ENCODE data around the gene MAPRE2. TPM values are rescaled to one million over a fixed set of nuclear protein-coding genes. Genes with fewer than 3 reads are reported as not detected.
"Not testable (repeated sequence)": the region's sequence is repeated elsewhere in the genome, so short reads cannot be mapped to it uniquely, and the experiment has no call there.

Gene MAPRE2
- total RNA-seq, 4 donors from 2014 or later = 22.2 to 32.2 (median 24.5) TPM

DNA sequence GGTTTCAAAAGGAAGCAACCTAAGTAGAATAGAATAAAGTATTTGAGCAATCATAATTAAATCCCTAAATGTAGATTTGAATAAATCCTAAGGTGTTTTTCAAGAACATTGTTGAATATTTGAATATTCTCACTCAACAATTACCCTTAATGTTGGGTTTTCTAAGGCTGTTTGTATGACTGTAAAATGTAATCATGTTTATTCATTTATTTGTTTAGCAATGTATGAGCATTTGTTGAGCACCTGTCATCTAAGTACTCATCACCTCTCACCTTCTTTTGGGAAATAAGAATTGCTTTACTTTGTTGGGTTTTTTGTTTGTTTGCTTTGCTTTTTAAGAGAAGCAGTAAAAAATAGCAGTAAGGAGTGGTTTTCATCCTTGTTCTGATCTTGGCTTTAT, 66.0 kb downstream of the MAPRE2 start:
- Histone ChIP-seq H3K27ac (replicated peaks in 1 of 4) (no peak overlapping the region), H3K9me3 (peaks cover 0 to 2% (median 0%) of the 10 kb centered on the region in 4 donors), H3K36me3 (peaks cover 0 to 11% (median 2%) of the 10 kb centered on the region in 4 donors), H3K4me3 (no peak overlapping the region), H3K4me1 (peaks cover 0 to 11% (median 0%) of the 10 kb centered on the region in 4 donors), H3K27me3 (no peaks in the 10 kb centered on the region)
- DNase-seq (ENCODE audit: extremely low spot score) = no peak
- intact Hi-C loops (cut with DNase I) = no loop called here
- TF ChIP-seq POLR2A (IDR thresholded peaks at IDR 0.05; ENCODE audit: low read depth) (no peak), EP300 (IDR thresholded peaks at IDR 0.05) (no peak), POLR2AphosphoS5 (IDR thresholded peaks at IDR 0.05) (no peak)
- TF ChIP-seq, protein P1, sequence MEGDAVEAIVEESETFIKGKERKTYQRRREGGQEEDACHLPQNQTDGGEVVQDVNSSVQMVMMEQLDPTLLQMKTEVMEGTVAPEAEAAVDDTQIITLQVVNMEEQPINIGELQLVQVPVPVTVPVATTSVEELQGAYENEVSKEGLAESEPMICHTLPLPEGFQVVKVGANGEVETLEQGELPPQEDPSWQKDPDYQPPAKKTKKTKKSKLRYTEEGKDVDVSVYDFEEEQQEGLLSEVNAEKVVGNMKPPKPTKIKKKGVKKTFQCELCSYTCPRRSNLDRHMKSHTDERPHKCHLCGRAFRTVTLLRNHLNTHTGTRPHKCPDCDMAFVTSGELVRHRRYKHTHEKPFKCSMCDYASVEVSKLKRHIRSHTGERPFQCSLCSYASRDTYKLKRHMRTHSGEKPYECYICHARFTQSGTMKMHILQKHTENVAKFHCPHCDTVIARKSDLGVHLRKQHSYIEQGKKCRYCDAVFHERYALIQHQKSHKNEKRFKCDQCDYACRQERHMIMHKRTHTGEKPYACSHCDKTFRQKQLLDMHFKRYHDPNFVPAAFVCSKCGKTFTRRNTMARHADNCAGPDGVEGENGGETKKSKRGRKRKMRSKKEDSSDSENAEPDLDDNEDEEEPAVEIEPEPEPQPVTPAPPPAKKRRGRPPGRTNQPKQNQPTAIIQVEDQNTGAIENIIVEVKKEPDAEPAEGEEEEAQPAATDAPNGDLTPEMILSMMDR (IDR thresholded peaks at IDR 0.05) = no peak

DNA sequence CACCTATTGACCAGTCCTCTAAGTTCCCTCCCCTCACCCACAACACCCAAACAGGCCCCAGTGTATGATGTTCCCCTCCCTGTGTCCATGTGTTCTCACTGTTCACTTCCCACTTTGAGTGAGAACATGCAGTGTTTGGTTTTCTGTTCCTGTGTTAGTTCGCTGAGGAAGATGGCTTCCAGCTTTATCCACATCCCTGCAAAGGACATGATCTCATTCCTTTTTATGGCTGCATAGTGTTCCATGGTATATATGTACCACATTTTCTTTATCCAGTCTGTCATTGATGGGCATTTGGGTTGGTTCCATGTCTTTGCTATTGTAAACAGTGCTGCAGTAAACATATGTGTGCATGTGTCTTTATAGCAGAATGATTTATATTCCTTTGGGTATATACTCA, 66.9 kb downstream of the MAPRE2 start:
- intact Hi-C loops (cut with DNase I) = not testable (repeated sequence)
- WGBS = 100% methylated on average over 1 of the region's 1 CpG

DNA sequence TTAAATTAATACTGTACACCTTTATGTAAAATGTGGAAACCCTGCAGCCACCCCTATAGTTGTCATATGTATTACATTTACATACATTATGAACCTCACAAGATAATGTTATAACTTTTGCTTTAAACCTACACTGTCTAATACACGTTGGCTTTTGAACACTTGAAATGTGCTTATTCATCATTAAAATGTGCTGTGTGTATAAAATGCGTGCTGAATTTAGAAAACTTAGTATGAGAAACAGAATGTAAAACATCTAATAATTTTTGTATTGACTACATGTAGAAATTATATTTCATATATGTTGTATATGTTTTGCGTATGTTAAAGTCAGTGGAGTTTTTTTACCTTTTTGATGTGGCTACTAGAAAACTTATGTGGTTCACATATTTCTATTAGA, 68.8 kb downstream of the MAPRE2 start:
- H3K9me3 ChIP-seq = peaks cover 0 to 2% (median 0%) of the 10 kb centered on the region in 4 donors
- H3K4me1 ChIP-seq = peaks cover 0 to 3% (median 0%) of the 10 kb centered on the region in 4 donors
- H3K27ac ChIP-seq (replicated peaks in 1 of 4) = no peak overlapping the region
- no peak overlapping the region for H3K4me3 ChIP-seq
- DNase-seq (ENCODE audit: extremely low spot score) = no peak
- no peaks in the 10 kb centered on the region for H3K27me3 ChIP-seq
- no peaks in the 10 kb centered on the region for H3K36me3 ChIP-seq
- TF ChIP-seq EP300 (IDR thresholded peaks at IDR 0.05) (no peak), POLR2AphosphoS5 (IDR thresholded peaks at IDR 0.05) (no peak), POLR2A (IDR thresholded peaks at IDR 0.05; ENCODE audit: low read depth) (no peak)
- TF ChIP-seq, protein P1 (IDR thresholded peaks at IDR 0.05) = no peak
- intact Hi-C loops (cut with DNase I) = no loop called here
- WGBS = 87% methylated on average over 3 of the region's 3 CpGs

More for the DNA sequence above, 66.9 kb downstream of the MAPRE2 start:
- H3K36me3 ChIP-seq; H3K4me1 ChIP-seq; H3K9me3 ChIP-seq; H3K27ac ChIP-seq (replicated peaks in 1 of 4); H3K4me3 ChIP-seq; DNase-seq (ENCODE audit: extremely low spot score); H3K27me3 ChIP-seq: not testable (repeated sequence)

DNA sequence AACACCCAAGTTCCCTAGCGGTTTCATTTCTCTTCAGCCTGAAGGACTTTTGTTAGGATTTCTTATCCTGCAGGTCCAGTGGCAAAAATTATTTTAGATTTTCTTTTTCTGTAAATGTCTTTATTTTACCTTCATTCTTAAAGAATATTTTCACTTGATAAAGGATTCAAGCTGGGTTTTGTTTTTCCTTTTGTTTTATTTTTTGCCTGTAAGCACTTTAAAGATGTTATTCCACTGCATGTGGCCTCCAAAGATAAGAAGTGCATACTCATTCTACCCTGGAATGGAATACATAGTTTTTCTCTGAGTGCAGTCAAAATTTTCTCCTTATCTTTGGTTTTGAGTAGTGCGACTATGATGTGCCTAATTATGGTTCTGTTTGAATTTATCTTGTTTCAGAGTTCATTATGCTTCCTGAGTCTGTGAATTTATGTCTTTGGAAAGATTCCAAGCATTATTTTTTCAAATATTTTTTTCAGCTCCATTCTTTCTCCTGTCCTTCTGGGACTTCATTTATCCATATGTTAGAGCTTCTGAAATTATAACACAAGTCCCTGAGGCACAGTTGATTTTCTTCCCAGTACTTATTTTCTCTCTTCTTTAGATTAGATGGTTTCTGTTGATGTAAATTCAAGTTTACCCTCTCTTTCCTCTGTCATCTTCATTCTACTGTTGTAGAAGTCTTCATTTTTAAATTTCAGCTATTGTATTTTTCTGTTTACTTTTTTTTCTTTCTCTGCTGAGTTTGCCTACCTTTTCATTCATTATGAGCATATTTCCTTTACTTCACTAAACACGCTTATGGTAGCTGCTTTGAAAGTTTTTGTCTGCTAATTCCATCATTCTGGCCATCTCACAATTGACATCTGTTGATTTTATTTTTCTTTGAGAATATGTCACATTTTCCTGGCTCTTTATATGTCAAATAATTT, 69.6 kb downstream of the MAPRE2 start:
- peaks cover 0 to 2% (median 0%) of the 10 kb centered on the region in 4 donors for H3K4me1 ChIP-seq
- intact Hi-C loops (cut with DNase I) = no loop called here
- DNase-seq (ENCODE audit: extremely low spot score) = no peak
- H3K27ac ChIP-seq (replicated peaks in 1 of 4) = no peak overlapping the region
- TF ChIP-seq EP300 (IDR thresholded peaks at IDR 0.05) = no peak
- TF ChIP-seq, protein P1 (IDR thresholded peaks at IDR 0.05) = no peak
- TF ChIP-seq POLR2A (IDR thresholded peaks at IDR 0.05; ENCODE audit: low read depth) = no peak
- TF ChIP-seq POLR2AphosphoS5 (IDR thresholded peaks at IDR 0.05) = no peak
- no peaks in the 10 kb centered on the region for H3K27me3 ChIP-seq
- no peaks in the 10 kb centered on the region for H3K36me3 ChIP-seq
- 88% methylated on average over 3 of the region's 3 CpGs for WGBS
- no peak overlapping the region for H3K4me3 ChIP-seq
- H3K9me3 ChIP-seq = peaks cover 0 to 2% (median 0%) of the 10 kb centered on the region in 4 donors

DNA sequence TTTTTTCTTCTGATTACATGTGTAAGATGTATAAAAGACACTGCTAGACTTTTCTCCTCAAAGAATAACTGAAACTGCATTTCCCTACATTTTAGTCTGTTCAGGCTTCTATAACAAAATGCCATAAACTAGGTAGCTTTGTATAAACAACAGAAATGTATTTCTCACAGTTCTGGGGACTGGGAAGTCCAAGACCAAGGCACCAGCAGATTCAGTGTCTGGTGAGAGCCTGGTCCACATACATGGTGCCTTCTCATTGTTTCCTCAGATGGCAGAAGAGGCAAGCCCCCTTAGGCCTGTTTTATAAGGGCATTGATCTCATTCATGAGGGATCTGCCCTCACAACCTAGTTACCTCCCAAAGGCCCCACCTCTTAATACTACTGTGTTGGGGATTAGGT, 71.5 kb downstream of the MAPRE2 start:
- H3K4me3 ChIP-seq = no peak overlapping the region
- H3K36me3 ChIP-seq = no peaks in the 10 kb centered on the region
- H3K9me3 ChIP-seq = peaks cover 0 to 2% (median 0%) of the 10 kb centered on the region in 4 donors
- no peak for DNase-seq (ENCODE audit: extremely low spot score)
- peaks cover 9 to 12% (median 11%) of the 10 kb centered on the region in 4 donors for H3K4me1 ChIP-seq
- TF ChIP-seq EP300 (IDR thresholded peaks at IDR 0.05) (no peak), POLR2AphosphoS5 (IDR thresholded peaks at IDR 0.05) (no peak), POLR2A (IDR thresholded peaks at IDR 0.05; ENCODE audit: low read depth) (no peak)
- TF ChIP-seq, protein P1 (IDR thresholded peaks at IDR 0.05) = no peak
- intact Hi-C loops (cut with DNase I) = no loop called here
- H3K27ac ChIP-seq (replicated peaks in 1 of 4) = no peak overlapping the region
- no peaks in the 10 kb centered on the region for H3K27me3 ChIP-seq
